ENCODE data around the gene MB21D2.

MB21D2 gene

DNA sequence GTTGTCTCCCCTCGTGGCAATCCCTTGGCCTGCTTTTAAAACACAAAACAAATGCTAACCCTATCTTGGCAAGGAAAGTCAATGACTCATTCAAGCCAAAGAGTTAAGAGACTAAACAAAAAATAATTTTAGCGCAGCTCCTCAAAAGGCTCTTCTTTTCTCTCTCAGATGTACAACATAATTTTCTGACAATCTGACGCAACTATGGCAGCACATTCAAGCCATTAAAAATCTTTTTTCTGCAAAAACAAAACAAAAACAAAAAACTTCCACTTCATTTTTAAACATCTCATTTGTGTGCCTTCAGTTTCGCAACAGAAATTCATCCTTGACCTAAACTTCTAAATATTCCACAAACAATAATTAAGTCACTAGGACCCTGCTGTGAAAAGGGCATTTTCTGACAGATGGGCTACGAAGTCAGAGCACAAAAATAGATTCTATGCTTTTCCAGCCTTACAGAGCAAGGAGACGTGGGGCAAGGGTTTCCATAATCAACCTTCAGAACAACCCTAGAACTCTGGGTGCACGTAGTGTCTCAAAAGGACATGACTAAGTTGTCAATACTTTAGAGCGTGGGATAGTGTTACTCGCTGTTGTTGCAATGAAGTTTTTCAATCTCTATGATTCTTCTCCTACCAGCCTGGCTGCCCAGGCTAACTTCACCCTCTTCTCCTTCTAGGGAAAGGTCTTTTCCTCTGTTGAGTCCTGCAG is 84.3 kb downstream of the MB21D2 start:
- no peak for DNase-seq (ENCODE audit: low read depth in 3 of 3)

DNA sequence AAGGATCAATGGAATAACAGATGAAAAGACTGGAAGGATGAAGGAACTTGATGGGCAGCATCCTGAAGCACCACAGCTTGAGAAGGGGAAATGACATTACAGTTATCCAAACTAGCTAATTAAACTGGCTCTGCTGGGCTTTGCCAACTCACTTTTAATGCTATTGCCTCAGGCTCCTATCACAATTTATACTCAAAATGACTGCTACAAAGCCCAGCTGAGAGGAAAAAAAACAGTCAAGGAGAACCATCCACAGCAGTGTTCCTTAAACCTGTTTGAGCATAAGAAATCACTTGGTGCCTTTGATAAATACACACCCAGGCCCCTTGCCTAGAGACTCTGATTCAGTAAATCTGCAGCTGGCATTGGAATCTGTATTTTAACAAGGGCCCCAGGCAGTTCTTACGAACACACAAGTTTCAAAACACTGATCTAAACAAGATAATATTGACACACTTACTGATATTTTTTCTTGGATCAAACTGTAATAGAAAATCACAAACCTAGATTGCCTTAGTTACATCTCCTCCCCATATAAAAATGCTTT is 85.8 kb downstream of the MB21D2 start:
- DNase-seq (ENCODE audit: low read depth in 3 of 3) = no peak

DNA sequence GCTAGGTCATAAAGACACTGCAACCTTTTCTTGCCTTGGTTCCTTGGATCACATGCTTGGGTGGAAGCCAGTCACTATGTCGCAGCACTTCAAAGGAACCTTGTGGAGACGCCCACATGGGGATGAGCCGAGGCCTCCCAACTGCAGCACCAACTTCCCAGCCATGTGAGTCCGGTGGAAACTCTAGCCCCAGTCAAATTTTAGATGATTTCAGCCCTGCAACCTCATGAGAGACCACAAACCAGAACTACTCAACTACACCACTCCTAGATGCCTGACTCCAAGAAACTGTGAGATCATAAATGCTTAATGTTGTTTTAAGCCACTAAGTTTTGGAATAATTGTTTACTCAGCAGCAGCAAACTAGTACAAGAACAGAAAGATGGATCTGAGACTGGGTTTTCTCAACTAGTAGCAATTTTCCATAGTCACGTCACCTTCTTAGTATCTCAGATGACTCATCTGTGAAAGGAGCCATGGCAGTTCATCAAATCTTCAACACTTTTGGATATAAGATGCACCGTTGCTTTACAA is 86.5 kb downstream of the MB21D2 start:
- no peak for DNase-seq (ENCODE audit: low read depth in 3 of 3)

DNA sequence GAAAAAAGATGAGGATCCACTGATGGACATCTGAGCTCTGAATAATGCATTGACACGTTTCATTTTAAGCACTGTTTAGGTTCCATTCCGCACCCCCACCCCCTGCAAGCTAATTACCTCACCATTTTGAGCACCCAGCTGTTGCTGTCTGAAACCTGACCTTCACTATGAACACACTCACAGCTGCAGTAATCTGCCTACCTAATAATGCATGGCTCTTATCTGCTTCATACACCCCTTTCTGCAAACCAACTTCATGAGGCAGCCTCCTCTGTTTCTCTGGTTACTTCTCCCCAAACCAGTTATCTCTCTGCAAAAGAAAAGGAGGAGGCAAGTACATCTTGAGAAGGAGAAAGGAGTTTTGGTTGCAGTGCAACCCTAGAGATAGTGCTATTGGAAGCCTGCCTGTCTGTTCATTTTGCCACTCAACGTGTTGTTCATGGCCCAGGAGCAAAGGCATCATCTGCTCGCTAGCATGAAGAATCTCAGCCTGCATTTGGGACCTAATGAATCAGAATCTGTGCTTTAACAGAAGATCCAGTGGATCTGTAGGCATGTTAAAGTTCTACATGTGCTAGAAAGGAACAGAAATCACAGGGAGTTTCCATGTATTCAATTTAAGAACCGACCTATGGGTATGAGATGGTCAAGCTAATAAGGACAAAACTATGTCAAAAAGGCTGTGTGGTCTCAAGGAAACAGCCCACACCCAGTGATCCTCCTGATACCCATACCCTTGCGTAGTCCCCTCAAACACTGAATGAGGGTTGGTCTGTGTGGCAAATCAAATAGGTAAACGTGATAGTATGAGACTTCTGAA is 87.2 kb downstream of the MB21D2 start:
- no peak for DNase-seq (ENCODE audit: low read depth in 3 of 3)

DNA sequence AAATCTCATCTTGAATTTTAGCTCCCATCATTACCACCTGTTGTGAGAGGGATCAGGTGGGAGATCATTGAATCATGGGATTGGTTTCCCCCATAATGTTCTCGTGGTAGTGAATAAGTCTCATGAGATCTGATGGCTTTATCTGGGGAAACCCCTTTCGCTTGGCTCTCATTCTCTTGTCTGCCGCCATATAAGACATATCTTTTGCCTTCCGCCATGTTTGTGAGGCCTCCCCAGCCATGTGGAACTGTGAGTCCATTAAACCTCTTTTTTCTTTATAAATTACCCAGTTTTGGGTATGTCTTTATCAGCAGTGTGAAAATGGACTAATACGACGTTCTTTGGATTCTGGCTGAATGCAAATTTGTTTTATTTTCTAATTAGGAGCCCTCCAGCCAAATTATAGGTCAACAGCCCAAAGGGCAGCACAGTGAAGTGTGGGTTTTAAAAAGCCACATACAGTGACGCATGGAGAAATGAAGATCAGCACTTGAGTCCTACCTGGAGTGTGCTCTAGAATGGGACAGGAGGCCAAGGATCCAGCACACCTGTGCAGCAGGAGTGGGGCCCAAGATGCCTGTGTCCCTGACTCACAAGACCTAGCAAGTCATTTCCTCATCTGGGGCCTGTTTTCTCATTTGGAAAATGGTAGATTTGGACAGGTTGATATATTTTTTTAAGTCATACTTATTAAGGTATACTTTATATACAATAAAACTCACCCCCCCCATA is 89.6 kb downstream of the MB21D2 start:
- no peak for DNase-seq (ENCODE audit: low read depth in 3 of 3)

DNA sequence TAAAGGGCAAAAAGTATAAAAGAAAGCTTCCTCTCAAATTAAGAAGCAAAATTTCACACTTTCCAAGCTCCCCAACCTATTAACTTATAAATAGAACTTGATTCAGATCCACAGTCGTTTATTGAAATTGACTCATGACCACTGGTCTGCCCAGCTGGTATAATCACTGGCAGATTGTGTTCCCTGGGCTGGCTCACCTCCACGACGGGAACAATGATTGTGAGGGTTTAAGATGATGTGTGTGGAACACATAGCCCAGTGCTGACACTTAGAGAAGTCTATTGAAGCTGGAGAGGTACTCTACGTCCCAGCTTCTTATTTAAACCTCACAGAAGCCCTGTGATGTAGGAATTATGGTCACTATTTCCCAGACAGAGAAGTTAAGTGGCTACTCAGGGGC is 90.4 kb downstream of the MB21D2 start:
- no peak for DNase-seq (ENCODE audit: low read depth in 3 of 3)

DNA sequence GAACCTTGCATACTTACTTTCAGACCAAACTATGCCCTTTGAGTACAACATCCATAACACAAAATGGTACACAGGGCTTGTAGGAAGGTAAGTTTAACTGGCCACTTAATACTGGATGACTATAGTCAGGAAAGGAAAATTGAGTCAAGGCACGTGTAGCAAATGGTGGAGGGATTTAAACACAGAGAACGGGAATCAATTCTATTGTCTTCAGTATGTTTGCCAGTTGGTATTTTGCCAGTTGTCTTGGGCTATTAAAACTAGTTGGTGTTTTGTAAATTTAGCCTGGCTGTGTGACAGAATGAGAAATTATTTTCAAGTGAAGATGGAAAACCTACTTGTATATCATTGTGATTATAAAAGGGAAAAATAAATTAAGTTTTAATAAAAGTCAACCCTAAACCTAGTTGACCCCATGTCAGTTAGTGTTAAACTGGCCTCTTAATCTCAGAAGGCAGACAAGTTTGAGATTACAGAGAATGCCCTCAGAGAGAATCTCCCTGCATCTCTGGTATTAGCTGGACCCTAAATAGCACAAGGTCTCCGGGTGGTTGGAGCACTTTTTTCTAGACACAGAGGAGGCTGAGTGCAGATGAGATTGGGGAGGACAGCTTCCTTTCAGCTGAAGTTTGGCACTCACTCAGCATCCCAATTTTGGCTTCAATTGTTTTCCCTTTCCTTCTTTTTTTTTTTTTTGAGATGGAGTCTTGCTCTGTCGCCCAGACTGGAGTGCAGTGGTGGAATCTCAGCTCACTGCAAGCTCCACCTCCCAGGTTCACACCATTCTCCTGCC is 91.2 kb downstream of the MB21D2 start:
- DNase-seq (ENCODE audit: low read depth in 3 of 3) = no peak

DNA sequence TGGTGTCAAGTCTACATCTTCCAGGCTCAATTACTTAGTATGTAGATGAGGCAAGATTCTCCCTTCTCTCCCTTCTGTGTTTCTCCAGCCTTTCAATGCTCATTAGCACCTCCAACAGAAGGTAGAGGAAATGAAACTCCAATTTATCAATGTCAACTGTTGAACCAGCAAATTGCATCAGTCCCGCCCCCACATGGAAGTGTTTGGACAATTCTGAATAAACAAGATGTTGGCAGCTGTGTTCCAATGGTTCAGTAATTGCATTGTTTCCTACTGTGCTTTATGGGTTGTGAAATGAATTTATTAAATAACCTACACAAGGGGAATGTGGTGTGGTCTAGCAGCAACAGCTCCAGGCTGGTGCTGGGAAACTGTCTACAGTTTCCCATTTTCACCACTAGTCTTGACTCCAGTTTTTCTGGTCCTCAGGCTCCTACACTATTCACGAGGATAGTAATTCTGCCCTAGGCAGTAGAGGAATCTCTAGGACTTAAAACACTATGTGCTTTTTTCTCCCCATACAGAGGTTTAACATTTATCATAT is 91.9 kb downstream of the MB21D2 start:
- DNase-seq (ENCODE audit: low read depth in 3 of 3) = no peak

DNA sequence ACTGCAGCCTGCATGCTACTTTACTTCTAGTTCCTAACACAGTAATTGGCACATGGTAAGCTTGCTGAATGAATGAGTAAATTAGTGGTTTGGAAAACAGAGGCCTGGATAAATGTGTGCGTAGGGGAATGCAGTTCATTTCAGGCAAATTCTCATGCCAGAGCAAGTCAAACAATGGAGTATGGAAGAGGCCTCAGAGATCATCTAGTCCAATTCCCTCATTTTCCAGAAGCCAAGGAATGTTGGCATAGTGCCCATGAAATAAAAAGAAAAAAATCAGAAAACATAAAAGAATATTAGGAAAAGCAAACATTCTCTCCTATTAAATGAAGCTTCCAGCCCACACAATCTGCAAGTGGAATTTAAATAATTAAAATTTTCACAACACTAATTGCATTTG is 92.4 kb downstream of the MB21D2 start:
- DNase-seq (ENCODE audit: low read depth in 3 of 3) = no peak

DNA sequence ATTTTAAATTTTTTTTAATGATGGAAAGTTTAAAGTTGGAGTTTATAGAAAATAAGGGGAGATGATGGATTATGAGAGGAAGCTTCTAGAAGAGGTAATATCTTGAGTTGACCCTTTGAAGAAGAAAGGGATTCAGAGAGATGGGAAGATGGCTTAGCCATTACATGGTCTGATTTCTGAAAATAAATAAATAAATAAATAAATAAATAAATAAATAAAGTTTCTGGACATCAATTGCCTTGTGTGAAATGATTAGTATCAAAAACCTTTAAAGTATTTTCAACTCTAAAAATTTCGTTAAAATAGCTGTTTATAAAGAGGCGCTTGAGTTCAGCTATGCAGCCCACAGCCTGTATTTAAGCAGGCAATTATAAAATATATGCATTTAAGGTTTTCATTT is 93.3 kb downstream of the MB21D2 start:
- DNase-seq (ENCODE audit: low read depth in 3 of 3) = no peak

DNA sequence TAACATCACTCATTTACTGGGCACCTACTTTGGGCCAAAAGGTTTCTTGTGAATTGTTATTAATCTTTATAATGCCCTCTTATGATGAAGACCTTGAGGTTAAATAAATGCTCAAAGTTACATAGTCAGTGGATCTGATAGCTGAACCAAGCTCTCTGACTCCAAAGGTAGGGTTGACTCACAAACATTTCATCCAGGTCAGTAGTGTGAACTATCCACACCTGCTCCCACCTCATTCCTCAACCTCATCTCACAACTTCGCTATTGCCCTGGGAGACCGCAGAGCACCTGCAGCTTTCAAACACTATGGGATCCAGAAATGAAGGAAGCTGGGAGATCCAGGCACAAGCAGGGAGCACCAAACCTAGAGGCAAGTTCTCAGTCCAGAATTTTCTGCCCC is 96.5 kb downstream of the MB21D2 start:
- no peak for DNase-seq (ENCODE audit: low read depth in 3 of 3)

DNA sequence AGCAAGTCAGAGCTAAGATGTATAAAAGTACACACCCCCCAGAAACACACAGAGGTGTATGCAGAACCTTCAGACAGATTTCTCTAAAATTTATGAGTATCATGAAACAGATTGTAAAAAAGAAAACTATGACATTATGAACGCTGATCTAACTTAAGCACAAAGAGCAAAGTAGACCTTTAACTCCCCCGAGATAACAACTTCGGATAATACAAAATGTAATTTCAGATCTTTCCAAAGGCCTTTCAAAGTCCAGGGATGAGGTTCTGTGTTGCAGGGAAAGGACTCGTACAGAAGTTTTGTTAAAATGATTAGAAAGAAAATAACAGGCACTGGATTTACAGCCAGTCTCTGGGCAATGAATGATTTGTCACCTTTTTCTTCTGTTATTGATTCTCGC is 97.5 kb downstream of the MB21D2 start:
- no peak for DNase-seq (ENCODE audit: low read depth in 3 of 3)

DNA sequence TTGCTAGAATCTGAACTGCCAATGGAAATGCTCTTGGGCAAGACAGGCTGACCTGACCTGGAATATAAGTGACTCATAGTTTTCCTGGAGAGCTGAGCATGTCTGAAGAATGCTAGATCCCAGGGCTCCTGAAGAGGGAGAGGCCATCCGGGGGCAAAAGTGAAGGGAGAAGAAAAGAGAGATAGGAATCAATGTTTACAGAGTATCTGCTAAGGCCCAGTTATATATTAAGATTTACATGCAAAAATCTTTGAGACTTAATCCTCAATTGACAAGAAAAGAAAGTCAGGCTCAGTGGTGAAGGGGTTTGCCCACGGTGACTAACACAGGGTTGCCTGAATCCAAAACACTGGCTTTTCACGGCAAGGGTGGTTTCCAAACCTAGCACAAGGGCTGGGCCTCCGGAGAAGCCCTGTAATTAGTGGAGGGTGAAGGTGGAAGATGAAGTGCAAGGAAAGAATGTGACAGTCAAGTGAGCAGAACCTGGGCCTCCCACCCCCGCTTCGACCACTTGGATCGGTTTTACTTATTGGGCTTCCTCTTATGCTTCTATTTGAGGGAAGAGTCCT is 98.6 kb downstream of the MB21D2 start:
- peak in 1 of 3 experiments; percentile 20 for DNase-seq (ENCODE audit: low read depth in 3 of 3)

DNA sequence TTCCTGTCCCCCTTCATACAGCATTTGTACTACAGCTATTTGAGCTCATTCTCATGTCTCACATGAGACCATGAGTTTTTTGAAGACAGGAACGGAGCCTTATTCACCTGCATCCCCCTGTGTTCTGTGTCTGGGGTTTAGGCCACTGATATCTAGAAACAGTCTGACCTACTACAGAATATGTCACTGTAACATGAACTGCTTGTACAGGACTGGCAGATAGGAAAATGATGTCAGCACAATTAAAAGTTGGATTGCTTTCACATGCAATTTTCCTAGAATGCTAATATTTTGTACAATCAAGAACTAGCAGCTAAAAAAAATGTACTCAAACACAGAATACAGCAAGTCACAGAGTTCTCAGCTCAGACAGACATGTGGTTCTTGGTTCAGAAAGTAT is 99.5 kb downstream of the MB21D2 start:
- no peak for DNase-seq (ENCODE audit: low read depth in 3 of 3)

DNA sequence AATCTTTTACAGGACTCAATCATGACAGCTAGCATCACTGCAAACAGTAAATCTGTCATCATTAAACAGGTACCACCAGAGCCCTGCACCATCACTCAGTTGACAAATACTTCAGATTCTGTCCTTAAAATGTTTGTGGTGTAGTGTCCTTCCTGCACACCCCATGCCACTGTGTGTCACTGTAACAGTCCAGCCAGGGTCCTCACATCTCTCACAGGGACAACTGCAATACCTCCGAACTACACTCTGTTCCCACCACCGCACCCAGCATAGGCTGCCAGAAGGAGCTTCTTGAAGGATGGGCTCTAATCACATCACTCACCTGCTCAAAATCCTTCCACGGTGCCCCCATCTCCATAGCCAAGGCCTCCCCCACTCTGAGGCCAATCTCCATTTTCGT is 100.2 kb downstream of the MB21D2 start:
- DNase-seq (ENCODE audit: low read depth in 3 of 3) = no peak

DNA sequence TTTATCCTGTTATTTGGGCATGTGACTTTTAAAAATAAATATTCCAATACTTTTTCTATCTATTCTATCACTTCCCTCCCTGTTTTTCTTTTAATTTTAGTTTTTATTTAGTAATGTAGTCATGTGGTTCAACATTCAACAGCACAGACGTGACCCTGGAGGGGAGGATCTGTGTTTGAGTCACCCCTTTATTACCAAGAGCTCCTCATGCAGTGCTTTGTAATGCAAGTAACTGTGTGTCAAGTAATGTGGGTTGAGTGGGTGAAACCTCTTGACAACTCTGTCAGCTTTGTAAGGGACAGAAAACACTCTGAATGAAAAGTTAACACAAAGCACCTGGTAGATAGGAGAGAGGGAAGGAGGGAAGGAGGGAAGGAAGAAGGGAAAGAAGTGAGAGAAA is 100.6 kb downstream of the MB21D2 start:
- DNase-seq (ENCODE audit: low read depth in 3 of 3) = no peak

DNA sequence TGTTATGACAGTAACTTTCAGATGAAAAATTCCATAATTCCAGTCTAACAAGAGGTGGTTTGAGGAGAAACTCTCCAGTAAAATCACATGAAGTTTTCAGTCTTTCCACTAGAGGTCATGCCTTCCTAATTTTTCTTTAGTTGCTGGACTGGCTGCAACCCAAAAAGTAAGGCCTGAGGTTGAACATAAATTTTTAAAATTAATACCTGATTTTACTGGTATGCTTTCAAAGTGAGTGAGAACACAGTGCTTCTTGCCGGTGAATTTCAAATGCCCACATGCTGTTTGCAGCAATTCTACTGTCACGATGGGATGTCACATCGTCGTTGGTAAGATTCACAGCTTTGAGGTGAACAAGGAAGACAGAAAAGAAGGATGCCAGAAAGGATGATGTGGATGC is 101.3 kb downstream of the MB21D2 start:
- no peak for DNase-seq (ENCODE audit: low read depth in 3 of 3)

DNA sequence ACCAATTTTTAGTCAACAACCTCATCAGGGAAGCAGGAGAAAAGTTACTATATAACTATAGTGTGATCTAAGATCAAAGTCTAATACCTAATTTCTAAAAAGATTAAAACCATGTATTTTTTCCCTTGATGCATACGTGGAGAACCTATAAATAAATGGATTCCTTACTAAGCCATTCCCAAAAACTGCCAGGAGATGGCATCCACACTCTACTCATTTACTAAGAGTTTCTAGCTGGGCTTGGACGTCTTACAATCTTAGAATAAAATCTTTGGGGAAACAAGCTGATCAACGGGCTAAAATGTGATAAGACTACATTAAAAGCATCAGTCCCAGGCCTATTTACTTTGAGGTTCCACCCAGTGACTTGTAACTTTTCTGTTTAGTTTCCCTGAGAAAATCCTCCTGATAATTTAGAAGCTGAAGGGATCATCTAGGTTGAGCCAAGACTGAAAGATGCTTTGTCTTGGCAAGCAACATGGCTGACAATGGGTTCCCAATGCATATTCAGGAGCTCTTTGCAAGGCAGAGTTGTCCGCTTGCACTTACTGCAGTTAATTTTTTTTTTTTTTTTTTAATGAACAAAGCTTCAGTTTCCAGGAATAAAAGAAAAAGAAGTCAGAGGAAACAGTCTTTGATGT is 104.8 kb downstream of the MB21D2 start:
- DNase-seq (ENCODE audit: low read depth in 3 of 3) = no peak

DNA sequence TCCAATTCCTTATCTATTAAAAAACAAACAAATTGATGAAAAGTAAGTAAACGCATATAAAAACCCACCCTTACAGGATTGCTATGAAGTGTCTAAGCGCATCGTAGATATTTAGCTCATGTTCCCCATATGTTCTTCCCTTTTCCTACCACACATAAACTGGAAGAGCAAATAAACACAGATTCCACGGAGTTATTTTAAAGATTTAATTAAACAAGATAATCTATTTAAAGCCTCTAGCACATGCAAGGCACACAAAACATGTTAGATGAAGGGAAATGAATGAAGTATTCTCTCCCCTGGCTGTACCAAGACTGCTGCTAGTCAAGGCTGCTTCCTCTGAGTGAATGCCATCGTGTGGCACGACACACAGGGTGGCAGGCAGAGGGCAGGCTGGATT is 111.9 kb downstream of the MB21D2 start:
- no peak for DNase-seq (ENCODE audit: low read depth in 3 of 3)

DNA sequence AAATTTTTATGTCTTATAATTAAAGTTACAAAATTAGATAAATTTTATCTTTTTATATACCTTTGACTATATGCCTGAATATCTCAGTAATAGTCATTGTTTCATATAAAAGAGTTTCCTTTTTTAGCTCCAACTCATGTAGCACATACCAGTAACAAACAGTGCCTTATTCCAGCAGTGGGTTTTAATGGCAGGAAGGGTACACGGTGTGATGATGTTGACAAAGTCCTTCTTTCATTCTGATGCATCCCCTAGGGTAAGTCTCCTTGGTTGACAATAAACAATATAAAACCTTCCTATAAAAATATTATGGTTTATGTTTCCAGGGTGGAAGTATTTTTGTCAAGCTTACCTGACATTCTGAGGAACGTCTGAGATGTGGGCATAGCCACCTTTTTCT is 113.2 kb downstream of the MB21D2 start:
- no peak for DNase-seq (ENCODE audit: low read depth in 3 of 3)
